Right atrium auricular region (tissue), 2 donors: ENCODE measurements around the gene CDK3. TPM values are rescaled to one million over a fixed set of nuclear protein-coding genes. Genes with fewer than 3 reads are reported as not detected.

Experiments used
- DNase-seq: peaks from one replicate; pipeline ENCODE4 v3.0.0-alpha.2; 2019; ENCODE audit warnings: low spot score
- H3K27ac ChIP-seq, 2 donors: fragments of 200-600 bp; sonication (generic); 1 replicate in 1 of 2; 2 replicates in 1 of 2; pipeline ENCODE4 v1.5.1; 2016 to 2019
- H3K27me3 ChIP-seq, 2 donors: fragments of 200-600 bp; sonication (generic); one replicate each; pipeline versions ENCODE4 v1.5.1 to v1.6.0; 2017 to 2019
- H3K36me3 ChIP-seq: fragments of 200-600 bp; sonication (generic); one replicate; pipeline ENCODE4 v1.5.1; 2016
- H3K4me1 ChIP-seq, 2 donors: fragments of 200-600 bp; sonication (generic); one replicate each; pipeline versions ENCODE4 v1.5.1 to v1.6.0; 2017 to 2019
- H3K4me3 ChIP-seq, 2 donors: fragments of 200-600 bp; sonication (generic); 1 replicate in 1 of 2; 2 replicates in 1 of 2; pipeline ENCODE4 v1.5.1; 2017 to 2019; ENCODE audit warnings: mild to moderate bottlenecking in 1 of 2, moderate library complexity in 1 of 2
- H3K9me3 ChIP-seq, 2 donors: fragments of 200-600 bp; sonication (generic); one replicate each; pipeline ENCODE4 v1.5.1; 2019
- total RNA-seq, 2 donors: library from RNA; depleted of rRNA; stranded (reverse); fragments of >200 nt; gene quantifications; one replicate each; pipeline ENCODE4 v1.1.0, GENCODE V29; 2016
- TF ChIP-seq, protein P1 (sequence below), 2 donors: fragments of 200-600 bp; sonication (generic); IDR thresholded peaks; one replicate each; pipeline ENCODE4 v1.5.1; 2019; ENCODE audit warnings: antibody characterized with exemption in 2 of 2

CDK3 gene
- total RNA-seq, 2 donors from 2014 or later: 2.0 TPM; not detected in 1

DNA sequence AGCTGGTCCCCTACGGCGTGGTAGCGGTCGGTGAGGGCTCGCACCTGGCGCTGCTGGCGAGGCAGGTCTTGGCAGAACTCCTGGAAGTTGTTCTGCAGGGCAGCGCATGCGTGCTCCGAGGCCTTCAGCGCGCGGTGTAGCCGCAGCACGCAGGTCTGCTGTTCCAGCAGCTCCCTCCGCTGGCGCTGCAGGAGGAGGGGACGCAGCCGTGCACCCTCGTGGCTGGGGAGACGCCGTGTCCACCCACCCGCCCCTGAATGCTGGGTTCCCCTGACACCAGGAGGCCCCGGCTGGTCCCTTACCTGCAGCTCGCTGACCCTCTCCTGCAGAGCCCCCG, 14.2 kb downstream of the CDK3 start:
- H3K4me1 ChIP-seq: no peaks in the 10 kb centered on the region
- no peak overlapping the region for H3K4me3 ChIP-seq
- H3K27ac ChIP-seq: no peak overlapping the region
- no peaks in the 10 kb centered on the region for H3K9me3 ChIP-seq
- H3K27me3 ChIP-seq: no peaks in the 10 kb centered on the region
- TF ChIP-seq, protein P1, sequence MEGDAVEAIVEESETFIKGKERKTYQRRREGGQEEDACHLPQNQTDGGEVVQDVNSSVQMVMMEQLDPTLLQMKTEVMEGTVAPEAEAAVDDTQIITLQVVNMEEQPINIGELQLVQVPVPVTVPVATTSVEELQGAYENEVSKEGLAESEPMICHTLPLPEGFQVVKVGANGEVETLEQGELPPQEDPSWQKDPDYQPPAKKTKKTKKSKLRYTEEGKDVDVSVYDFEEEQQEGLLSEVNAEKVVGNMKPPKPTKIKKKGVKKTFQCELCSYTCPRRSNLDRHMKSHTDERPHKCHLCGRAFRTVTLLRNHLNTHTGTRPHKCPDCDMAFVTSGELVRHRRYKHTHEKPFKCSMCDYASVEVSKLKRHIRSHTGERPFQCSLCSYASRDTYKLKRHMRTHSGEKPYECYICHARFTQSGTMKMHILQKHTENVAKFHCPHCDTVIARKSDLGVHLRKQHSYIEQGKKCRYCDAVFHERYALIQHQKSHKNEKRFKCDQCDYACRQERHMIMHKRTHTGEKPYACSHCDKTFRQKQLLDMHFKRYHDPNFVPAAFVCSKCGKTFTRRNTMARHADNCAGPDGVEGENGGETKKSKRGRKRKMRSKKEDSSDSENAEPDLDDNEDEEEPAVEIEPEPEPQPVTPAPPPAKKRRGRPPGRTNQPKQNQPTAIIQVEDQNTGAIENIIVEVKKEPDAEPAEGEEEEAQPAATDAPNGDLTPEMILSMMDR (IDR thresholded peaks at IDR 0.05): no peak
- no peaks in the 10 kb centered on the region for H3K36me3 ChIP-seq
- DNase-seq: no peak

DNA sequence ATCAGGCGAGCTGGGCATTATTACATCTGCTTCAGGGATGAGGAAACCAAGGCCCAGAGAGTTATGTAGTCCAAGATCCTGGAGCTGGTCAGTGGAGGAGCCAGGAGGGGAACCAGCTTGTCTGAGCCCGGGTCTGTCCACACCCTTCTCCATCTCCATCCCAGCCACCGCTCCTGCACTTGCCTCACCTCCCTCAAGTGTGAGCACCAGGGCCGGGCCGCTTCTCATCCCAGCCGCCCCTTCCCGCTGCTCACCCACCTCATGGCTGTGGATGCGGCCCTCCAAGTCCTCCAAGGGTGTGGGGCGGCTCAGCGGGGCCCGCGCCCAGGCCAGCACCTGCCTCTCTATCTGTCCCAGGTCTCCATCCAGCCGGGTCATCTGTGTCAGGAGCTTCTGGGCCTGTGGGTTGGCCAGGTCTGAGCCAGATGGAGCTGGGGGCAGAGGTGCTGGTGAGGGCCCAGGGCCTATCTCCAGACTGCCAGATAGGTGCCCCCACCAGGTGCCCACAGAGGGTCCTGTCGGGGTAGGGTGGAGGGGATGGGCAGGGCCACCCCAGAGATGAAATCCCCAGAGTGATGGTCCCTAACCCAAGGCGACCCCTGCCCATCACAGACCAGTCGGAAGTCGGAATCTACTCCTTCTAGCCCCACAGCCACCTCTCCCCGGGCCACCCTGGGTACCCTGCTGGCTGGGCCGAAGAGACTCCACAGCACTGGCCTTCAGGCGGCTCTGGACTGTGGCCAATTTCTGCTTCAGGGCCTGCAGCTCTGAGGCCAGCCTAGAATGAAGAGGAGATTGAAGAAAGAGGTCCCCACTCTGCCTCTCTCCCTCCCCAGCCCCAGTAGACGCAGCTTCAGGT, 17.1 kb downstream of the CDK3 start:
- TF ChIP-seq, protein P1 (IDR thresholded peaks at IDR 0.05): no peak
- no peaks in the 10 kb centered on the region for H3K27me3 ChIP-seq
- H3K4me1 ChIP-seq: no peaks in the 10 kb centered on the region
- H3K27ac ChIP-seq: no peak overlapping the region
- H3K9me3 ChIP-seq: no peaks in the 10 kb centered on the region
- no peak for DNase-seq
- no peaks in the 10 kb centered on the region for H3K36me3 ChIP-seq
- H3K4me3 ChIP-seq: no peak overlapping the region

DNA sequence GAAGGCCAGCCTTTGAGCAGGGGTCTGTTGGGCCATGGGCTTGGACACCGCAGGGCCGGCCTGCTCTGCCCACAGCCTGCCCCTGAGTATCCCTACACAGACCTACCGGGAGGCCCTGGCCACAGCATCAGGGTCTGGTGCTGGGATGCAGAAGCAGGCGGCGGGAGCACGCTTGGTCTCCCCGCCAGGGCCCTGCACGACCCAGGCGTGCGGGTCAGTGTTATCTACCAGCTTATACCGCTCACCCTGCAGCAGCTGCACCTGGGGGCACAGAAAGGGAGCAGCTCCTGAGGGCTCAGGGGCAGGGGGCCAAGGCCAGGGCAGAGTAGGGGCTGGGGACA, 17.7 kb downstream of the CDK3 start:
- TF ChIP-seq, protein P1 (IDR thresholded peaks at IDR 0.05): no peak
- DNase-seq: no peak
- H3K4me3 ChIP-seq: no peak overlapping the region
- no peaks in the 10 kb centered on the region for H3K27me3 ChIP-seq
- no peaks in the 10 kb centered on the region for H3K36me3 ChIP-seq
- H3K9me3 ChIP-seq: no peaks in the 10 kb centered on the region
- no peak overlapping the region for H3K27ac ChIP-seq
- no peaks in the 10 kb centered on the region for H3K4me1 ChIP-seq

DNA sequence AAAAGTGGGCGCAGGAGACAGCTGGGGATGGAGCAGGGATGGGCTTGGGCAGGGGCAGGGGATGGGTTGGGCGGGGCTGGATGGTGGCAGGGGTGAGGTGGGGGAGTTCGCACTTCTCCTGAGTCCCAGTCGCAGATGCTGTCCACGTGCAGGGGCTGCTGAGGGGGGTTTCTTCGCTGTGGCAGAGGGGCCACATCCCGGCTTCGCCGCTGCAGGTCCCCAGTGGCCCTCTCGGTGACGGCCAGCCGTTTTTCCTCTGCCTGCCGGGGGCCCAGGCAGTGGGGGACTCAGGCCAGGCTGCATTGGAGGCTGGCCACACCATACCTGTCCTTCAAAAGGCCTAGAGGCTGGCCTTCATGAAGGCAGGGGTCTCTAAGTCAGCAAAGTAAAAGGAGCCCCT, 18.1 kb downstream of the CDK3 start:
- Histone ChIP-seq H3K4me1 (no peaks in the 10 kb centered on the region), H3K9me3 (no peaks in the 10 kb centered on the region), H3K27me3 (no peaks in the 10 kb centered on the region), H3K4me3 (no peak overlapping the region), H3K36me3 (no peaks in the 10 kb centered on the region), H3K27ac (no peak overlapping the region)
- DNase-seq: no peak
- TF ChIP-seq, protein P1 (IDR thresholded peaks at IDR 0.05): no peak

DNA sequence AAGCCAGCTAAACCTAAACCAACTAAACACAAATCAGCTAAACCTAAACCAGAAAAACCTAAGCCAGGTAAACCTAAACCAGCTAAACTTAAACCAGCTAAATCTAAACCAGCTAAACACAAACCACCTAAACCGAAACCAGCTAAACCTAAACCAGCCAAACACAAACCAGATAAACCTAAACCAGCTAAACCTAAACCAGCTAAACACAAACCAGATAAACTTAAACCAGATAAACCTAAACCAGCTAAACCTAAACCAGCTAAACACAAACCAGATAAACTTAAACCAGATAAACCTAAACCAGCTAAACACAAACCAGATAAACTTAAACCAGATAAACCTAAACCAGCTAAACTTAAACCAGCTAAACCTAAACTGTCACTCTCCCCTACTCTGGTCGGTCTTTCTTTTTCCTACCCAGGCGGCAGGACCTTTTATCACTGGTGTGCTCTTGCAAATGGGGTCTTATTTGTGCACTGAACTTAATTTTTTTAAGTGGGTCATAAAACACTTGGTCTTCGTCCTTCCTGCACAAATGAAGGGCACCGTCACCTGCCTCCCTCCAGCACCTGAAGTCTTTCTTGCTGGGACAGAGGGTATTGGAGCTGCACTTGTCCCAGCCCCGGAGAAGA, 19.3 kb downstream of the CDK3 start:
- no peaks in the 10 kb centered on the region for H3K36me3 ChIP-seq
- no peaks in the 10 kb centered on the region for H3K27me3 ChIP-seq
- H3K4me3 ChIP-seq: no peak overlapping the region
- H3K9me3 ChIP-seq: no peaks in the 10 kb centered on the region
- DNase-seq: no peak
- no peak overlapping the region for H3K27ac ChIP-seq
- no peaks in the 10 kb centered on the region for H3K4me1 ChIP-seq
- TF ChIP-seq, protein P1 (IDR thresholded peaks at IDR 0.05): no peak
